Neutrophil (primary cell): ENCODE data around the gene REEP2.

Experiments used
- H3K27ac ChIP-seq: fragments of 200-600 bp; sonication (generic); 2 replicates; pipeline ENCODE4 v1.5.1; 2016; ENCODE audit warnings: mild to moderate bottlenecking, moderate library complexity
- H3K27me3 ChIP-seq: fragments of 200-600 bp; sonication (generic); 2 replicates; pipeline ENCODE4 v1.6.0; 2016; ENCODE audit warnings: mild to moderate bottlenecking
- H3K36me3 ChIP-seq: fragments of 200-600 bp; sonication (generic); 2 replicates; pipeline ENCODE4 v1.5.1; 2017
- H3K4me1 ChIP-seq, 2 experiments: fragments of 200-600 bp in 1 of 2; sonication (generic) in 1 of 2; 1 replicate in 1 of 2; 2 replicates in 1 of 2; pipeline versions ENCODE4 v1.5.1 to v1.6.1; 2013 to 2016; ENCODE audit warnings: low read depth in 1 of 2, low read length in 1 of 2, mild to moderate bottlenecking in 1 of 2, moderate library complexity in 1 of 2; ENCODE audit not compliant: control insufficient read depth in 1 of 2, insufficient read depth in 1 of 2
- H3K4me3 ChIP-seq, 2 experiments: fragments of 200-600 bp in 1 of 2; sonication (generic) in 1 of 2; 1 replicate in 1 of 2; 2 replicates in 1 of 2; pipeline ENCODE4 v1.5.1; 2013 to 2016; ENCODE audit warnings: low read depth in 1 of 2, low read length in 1 of 2, mild to moderate bottlenecking in 1 of 2, moderate library complexity in 1 of 2
- H3K9me3 ChIP-seq: fragments of 200-600 bp; sonication (generic); 2 replicates; pipeline ENCODE4 v1.5.1; 2016
- CTCF ChIP-seq: fragments of 200-600 bp; sonication (generic); IDR thresholded peaks from 2 replicates; pipeline ENCODE4 v1.5.1; 2016; ENCODE audit warnings: antibody characterized with exemption

Gene REEP2

GRCh38 chr5:138491669-138492559, 53.1 kb downstream of the REEP2 start:
- TF ChIP-seq CTCF, result peak; percentile 53
- Histone ChIP-seq H3K4me1 (peaks cover 16 to 19% of the 10 kb centered on the region in 2 experiments), H3K9me3 (no peaks in the 10 kb centered on the region), H3K27me3 (peaks cover 47% of the 10 kb centered on the region), H3K4me3 (peak overlapping the region; percentile 72 to 94), H3K36me3 (no peaks in the 10 kb centered on the region), H3K27ac (peak overlapping the region; percentile 61)

DNA sequence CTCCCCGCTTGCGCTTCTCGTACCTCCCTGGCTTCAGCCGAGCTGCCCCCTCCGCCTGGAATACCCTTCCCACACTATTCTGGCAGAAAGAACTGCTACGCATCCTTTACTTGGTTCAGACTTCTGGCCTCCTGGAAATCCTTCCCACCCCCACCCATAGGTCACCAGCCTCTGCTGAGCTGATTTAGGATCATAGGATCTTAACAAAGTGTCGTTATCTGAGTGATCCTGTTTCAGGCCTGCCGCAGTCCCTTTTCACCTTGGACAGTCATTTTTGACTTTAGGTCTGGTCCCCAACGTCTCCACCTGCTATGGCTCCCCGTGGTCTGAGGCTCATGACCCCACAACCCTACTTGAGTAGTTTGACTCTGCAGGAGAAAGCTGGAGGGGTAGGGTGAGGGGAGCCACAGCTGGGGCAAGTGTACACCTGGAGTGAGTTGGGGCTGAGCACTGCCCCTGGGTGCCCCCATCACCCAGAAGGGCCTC, 53.7 kb downstream of the REEP2 start:
- peak overlapping the region; percentile 61 for H3K27ac ChIP-seq
- peak overlapping the region; percentile 72 to 94 for H3K4me3 ChIP-seq
- no peak for TF ChIP-seq CTCF
- H3K4me1 ChIP-seq, result peaks cover 12 to 16% of the 10 kb centered on the region in 2 experiments
- no peaks in the 10 kb centered on the region for H3K9me3 ChIP-seq
- no peaks in the 10 kb centered on the region for H3K36me3 ChIP-seq
- peaks cover 47% of the 10 kb centered on the region for H3K27me3 ChIP-seq

DNA sequence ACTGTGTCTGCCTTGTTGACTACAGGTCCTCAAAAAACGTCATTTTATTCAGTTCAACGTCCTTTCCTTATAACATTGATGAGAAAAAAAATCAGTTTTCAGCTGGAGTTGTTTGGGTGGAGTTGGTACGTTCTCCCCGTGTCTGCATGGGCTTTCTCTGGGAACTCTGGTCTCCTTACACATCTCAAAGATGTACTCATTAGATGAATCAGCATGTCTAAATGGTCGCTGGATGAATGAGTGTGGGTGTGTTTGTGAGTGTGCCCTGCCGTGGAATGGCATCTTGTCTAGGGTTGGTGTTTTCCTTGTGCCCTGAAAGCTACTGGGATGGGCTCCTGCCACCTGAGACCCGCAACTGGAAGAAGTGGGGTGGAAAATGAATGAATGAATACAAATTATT, 56.5 kb downstream of the REEP2 start:
- Histone ChIP-seq H3K27me3 (peaks cover 32% of the 10 kb centered on the region), H3K36me3 (no peaks in the 10 kb centered on the region), H3K4me1 (peaks cover 12 to 16% of the 10 kb centered on the region in 2 experiments), H3K27ac (no peak overlapping the region), H3K4me3 (no peak overlapping the region), H3K9me3 (no peaks in the 10 kb centered on the region)
- TF ChIP-seq CTCF, result no peak
